ENCODE data around the gene PROSER3.

The PROSER3 gene

DNA sequence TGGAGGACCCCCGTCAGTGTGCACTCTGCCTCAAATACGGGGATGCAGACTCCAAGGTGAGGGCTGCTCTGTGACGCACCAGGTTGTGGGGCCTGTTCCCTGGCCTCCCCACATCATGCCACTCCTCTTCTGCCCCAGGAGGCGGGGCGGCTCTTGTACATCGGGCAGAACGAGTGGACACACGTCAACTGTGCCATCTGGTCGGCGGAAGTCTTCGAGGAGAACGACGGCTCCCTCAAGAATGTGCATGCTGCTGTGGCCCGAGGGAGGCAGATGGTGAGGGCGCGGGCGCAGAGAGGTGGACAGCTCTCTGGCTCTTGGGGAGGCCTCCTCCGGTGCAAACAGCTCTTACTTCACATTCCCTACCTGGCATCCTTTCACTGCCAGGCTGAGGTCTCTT lies 29.0 kb upstream of the PROSER3 start:
- H3K36me3 ChIP-seq (ENCODE audit: insufficient read depth): peaks cover 5% of the 10 kb centered on the region; the same call in 1 of the 2 replicates
- H3K4me1 ChIP-seq (ENCODE audit: low read depth, poor library complexity, severe bottlenecking): no peaks in the 10 kb centered on the region
- no peak overlapping the region for H2AFZ ChIP-seq (ENCODE audit: low read depth)
- H3K27ac ChIP-seq: no peak overlapping the region
- no peaks in the 10 kb centered on the region for H3K27me3 ChIP-seq (ENCODE audit: insufficient read depth, low read depth)
- no peak overlapping the region for H3K9ac ChIP-seq
- no peak for TF ChIP-seq CTCF (conservative IDR thresholded peaks at IDR 0.05; ENCODE audit: low read depth, low read length)
- H4K20me1 ChIP-seq (ENCODE audit: insufficient read depth): no peaks in the 10 kb centered on the region
- 0 out of 2 replicates have a peak, but pooled peaks cover 3% of the 10 kb centered on the region for H3K79me2 ChIP-seq (ENCODE audit: insufficient read depth, low read depth)
- no peak overlapping the region for H3K4me3 ChIP-seq (IDR thresholded peaks at IDR 0.05; ENCODE audit: insufficient read depth, low read depth, low read length)
- H3K4me2 ChIP-seq: no peak overlapping the region

GRCh38 chr19:35729763-35730162 lies 28.2 kb upstream of the PROSER3 start:
- Histone ChIP-seq H3K9ac (no peak overlapping the region), H3K4me2 (no peak overlapping the region), H3K27me3 (ENCODE audit: insufficient read depth, low read depth) (no peaks in the 10 kb centered on the region), H3K4me3 (IDR thresholded peaks at IDR 0.05; ENCODE audit: insufficient read depth, low read depth, low read length) (no peak overlapping the region), H4K20me1 (ENCODE audit: insufficient read depth) (no peaks in the 10 kb centered on the region), H3K27ac (no peak overlapping the region), H3K36me3 (ENCODE audit: insufficient read depth) (peaks cover 5% of the 10 kb centered on the region; the same call in 1 of the 2 replicates), H3K79me2 (ENCODE audit: insufficient read depth, low read depth) (0 out of 2 replicates have a peak, but pooled peaks cover 3% of the 10 kb centered on the region), H2AFZ (ENCODE audit: low read depth) (no peak overlapping the region), H3K4me1 (ENCODE audit: low read depth, poor library complexity, severe bottlenecking) (no peaks in the 10 kb centered on the region)
- no peak for TF ChIP-seq CTCF (conservative IDR thresholded peaks at IDR 0.05; ENCODE audit: low read depth, low read length)

DNA sequence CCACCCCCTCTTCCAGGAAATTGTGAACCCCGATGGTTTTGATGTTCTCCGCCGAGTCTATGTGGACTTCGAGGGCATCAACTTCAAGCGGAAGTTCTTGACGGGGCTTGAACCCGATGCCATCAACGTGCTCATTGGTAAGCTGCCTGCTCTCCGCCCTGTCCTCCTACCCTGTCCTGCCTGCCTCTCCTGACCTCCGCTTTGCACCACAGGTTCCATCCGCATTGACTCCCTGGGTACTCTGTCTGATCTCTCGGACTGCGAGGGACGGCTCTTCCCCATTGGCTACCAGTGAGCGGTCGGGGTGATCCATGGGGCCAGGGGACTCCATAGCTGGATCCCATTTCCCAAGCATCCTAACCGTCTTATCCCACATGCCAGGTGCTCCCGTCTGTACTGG lies 27.6 kb upstream of the PROSER3 start:
- Histone ChIP-seq H4K20me1 (ENCODE audit: insufficient read depth) (no peaks in the 10 kb centered on the region), H3K36me3 (ENCODE audit: insufficient read depth) (0 out of 2 replicates have a peak, but pooled peaks cover 5% of the 10 kb centered on the region)
- no peak for TF ChIP-seq CTCF (conservative IDR thresholded peaks at IDR 0.05; ENCODE audit: low read depth, low read length)

GRCh38 chr19:35731353-35731752 lies 26.6 kb upstream of the PROSER3 start:
- Histone ChIP-seq H3K9ac (no peak overlapping the region), H3K4me3 (IDR thresholded peaks at IDR 0.05; ENCODE audit: insufficient read depth, low read depth, low read length) (no peak overlapping the region), H3K4me2 (no peak overlapping the region), H3K36me3 (ENCODE audit: insufficient read depth) (0 out of 2 replicates have a peak, but pooled peaks cover 5% of the 10 kb centered on the region), H2AFZ (ENCODE audit: low read depth) (no peak overlapping the region), H3K79me2 (ENCODE audit: insufficient read depth, low read depth) (0 out of 2 replicates have a peak, but pooled peaks cover under 1% of the 10 kb centered on the region), H3K27ac (no peak overlapping the region), H3K27me3 (ENCODE audit: insufficient read depth, low read depth) (no peaks in the 10 kb centered on the region), H3K4me1 (ENCODE audit: low read depth, poor library complexity, severe bottlenecking) (no peaks in the 10 kb centered on the region), H4K20me1 (ENCODE audit: insufficient read depth) (no peaks in the 10 kb centered on the region)
- no peak for TF ChIP-seq CTCF (conservative IDR thresholded peaks at IDR 0.05; ENCODE audit: low read depth, low read length)

More for the DNA sequence above, 27.6 kb upstream of the PROSER3 start:
- H3K4me2 ChIP-seq: no peak overlapping the region
- no peak overlapping the region for H2AFZ ChIP-seq (ENCODE audit: low read depth)
- H3K79me2 ChIP-seq (ENCODE audit: insufficient read depth, low read depth): 0 out of 2 replicates have a peak, but pooled peaks cover 3% of the 10 kb centered on the region
- no peaks in the 10 kb centered on the region for H3K4me1 ChIP-seq (ENCODE audit: low read depth, poor library complexity, severe bottlenecking)
- no peak overlapping the region for H3K27ac ChIP-seq
- H3K9ac ChIP-seq: no peak overlapping the region
- no peak overlapping the region for H3K4me3 ChIP-seq (IDR thresholded peaks at IDR 0.05; ENCODE audit: insufficient read depth, low read depth, low read length)
- no peaks in the 10 kb centered on the region for H3K27me3 ChIP-seq (ENCODE audit: insufficient read depth, low read depth)

Measured in KMS-11 (cell line).